Fibroblast of the aortic adventitia (primary cell): ENCODE measurements around the gene GBE1. TPM values are rescaled to one million over a fixed set of nuclear protein-coding genes. Genes with fewer than 3 reads are reported as not detected.

Experiments
- DNase-seq: peaks from one replicate; pipeline ENCODE4 v3.0.0-alpha.2; 2010; ENCODE audit warnings: low read depth
- H3K4me3 ChIP-seq: 2 replicates; pipeline ENCODE4 v1.5.1; 2011; ENCODE audit warnings: low read depth, mild to moderate bottlenecking, control low read depth, low read length, moderate library complexity
- CTCF ChIP-seq: IDR thresholded peaks from 2 replicates; pipeline ENCODE4 v1.5.1; 2011; ENCODE audit warnings: mild to moderate bottlenecking, low read length, control low read depth, inconsistent platforms; ENCODE audit not compliant: insufficient read depth
- total RNA-seq: library from RNA; depleted of rRNA; stranded (reverse); fragments of >200 nt; gene quantifications from 2 replicates; pipeline ENCODE4 v1.2.3, GENCODE V29; 2012; ENCODE audit warnings: low replicate concordance

Gene GBE1
- total RNA-seq, 1 donor, result 204 TPM

GRCh38 chr3:81728766-81729544, 32.5 kb downstream of the GBE1 start:
- DNase-seq, result peak; percentile 61
- no peak for TF ChIP-seq CTCF
- H3K4me3 ChIP-seq, result no peak overlapping the region

GRCh38 chr3:81726735-81727134, 34.7 kb downstream of the GBE1 start:
- TF ChIP-seq CTCF, result no peak
- DNase-seq, result peak; percentile 81
- peak overlapping the region; percentile 3 for H3K4me3 ChIP-seq

GRCh38 chr3:81726132-81726531, 35.3 kb downstream of the GBE1 start:
- TF ChIP-seq CTCF, result no peak
- no peak overlapping the region for H3K4me3 ChIP-seq
- DNase-seq, result no peak

- no peak for TF ChIP-seq CTCF
- peak; percentile 60 for DNase-seq
- H3K4me3 ChIP-seq, result no peak overlapping the region
Observed at GRCh38 chr3:81723732-81724313, 37.6 kb downstream of the GBE1 start.

GRCh38 chr3:81718311-81718710, 43.1 kb downstream of the GBE1 start:
- H3K4me3 ChIP-seq, result no peak overlapping the region
- DNase-seq, result no peak
- TF ChIP-seq CTCF, result no peak

- H3K4me3 ChIP-seq, result no peak overlapping the region
- peak; percentile 79 for DNase-seq
- no peak for TF ChIP-seq CTCF
Observed at GRCh38 chr3:81716870-81717509, 44.5 kb downstream of the GBE1 start.
